ENCODE results near the gene RAP1GDS1. TPM values are rescaled to one million over a fixed set of nuclear protein-coding genes. Genes with fewer than 3 reads are reported as not detected.

Gene RAP1GDS1
- total RNA-seq, 1 donor from 2014 or later, result 66.3 TPM

DNA sequence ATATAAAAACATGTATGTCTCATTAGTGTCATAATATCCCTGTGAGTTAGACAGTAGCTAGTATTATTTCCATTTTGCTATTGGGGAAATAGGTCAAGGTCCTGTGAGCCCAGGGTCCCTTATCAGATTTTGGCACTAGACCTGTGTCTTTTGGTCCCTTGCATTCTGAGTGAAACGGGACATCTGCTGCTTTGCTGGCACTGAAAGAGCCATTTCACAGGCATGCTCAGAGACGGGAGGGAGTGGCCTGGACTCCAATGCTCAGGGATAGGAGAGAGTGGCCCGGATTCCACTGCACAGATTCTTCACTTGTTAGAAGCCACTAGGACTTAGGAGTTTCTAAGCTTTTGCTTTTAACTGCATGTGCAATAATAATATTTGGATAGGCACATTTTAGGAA is 220.0 kb downstream of the RAP1GDS1 start:
- no peak for DNase-seq (ENCODE audit: low read depth)
- no peaks in the 10 kb centered on the region for H3K27me3 ChIP-seq (ENCODE audit: control insufficient read depth, insufficient read depth, low read length)
- FAIRE-seq, result no peak
- H3K36me3 ChIP-seq (ENCODE audit: control insufficient read depth, insufficient read depth, low read length), result peaks cover 2% of the 10 kb centered on the region
- no peak overlapping the region for H3K4me3 ChIP-seq (ENCODE audit: low read depth, low read length)
- TF ChIP-seq, protein P1, sequence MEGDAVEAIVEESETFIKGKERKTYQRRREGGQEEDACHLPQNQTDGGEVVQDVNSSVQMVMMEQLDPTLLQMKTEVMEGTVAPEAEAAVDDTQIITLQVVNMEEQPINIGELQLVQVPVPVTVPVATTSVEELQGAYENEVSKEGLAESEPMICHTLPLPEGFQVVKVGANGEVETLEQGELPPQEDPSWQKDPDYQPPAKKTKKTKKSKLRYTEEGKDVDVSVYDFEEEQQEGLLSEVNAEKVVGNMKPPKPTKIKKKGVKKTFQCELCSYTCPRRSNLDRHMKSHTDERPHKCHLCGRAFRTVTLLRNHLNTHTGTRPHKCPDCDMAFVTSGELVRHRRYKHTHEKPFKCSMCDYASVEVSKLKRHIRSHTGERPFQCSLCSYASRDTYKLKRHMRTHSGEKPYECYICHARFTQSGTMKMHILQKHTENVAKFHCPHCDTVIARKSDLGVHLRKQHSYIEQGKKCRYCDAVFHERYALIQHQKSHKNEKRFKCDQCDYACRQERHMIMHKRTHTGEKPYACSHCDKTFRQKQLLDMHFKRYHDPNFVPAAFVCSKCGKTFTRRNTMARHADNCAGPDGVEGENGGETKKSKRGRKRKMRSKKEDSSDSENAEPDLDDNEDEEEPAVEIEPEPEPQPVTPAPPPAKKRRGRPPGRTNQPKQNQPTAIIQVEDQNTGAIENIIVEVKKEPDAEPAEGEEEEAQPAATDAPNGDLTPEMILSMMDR (IDR thresholded peaks at IDR 0.05; ENCODE audit: insufficient read depth, low read length, severe bottlenecking), result no peak

DNA sequence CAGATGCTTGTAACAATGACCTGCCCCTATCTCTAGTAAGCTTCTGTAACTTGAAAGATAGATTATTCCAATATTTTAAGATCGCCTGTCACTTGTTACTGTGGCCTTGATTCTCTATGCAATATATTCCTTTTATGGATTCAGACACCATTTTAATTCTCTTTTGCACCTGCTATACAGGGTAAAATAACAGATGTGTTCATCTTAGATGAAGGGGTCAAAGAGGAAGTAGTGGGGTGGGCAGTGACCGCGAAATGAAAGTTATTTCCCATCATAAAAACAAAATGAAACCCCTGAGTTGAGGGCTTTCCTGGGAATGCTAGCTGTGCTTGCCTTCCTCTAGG is 221.3 kb downstream of the RAP1GDS1 start:
- no peak for DNase-seq (ENCODE audit: low read depth)

GRCh38 chr4:98482847-98483806 is 221.9 kb downstream of the RAP1GDS1 start:
- FAIRE-seq (no peak), DNase-seq (ENCODE audit: low read depth) (peak; percentile 96)
- TF ChIP-seq, protein P1 (IDR thresholded peaks at IDR 0.05; ENCODE audit: insufficient read depth, low read length, severe bottlenecking), result no peak
- no peaks in the 10 kb centered on the region for H3K36me3 ChIP-seq (ENCODE audit: control insufficient read depth, insufficient read depth, low read length)
- no peak overlapping the region for H3K4me3 ChIP-seq (ENCODE audit: low read depth, low read length)
- no peaks in the 10 kb centered on the region for H3K27me3 ChIP-seq (ENCODE audit: control insufficient read depth, insufficient read depth, low read length)

More for the DNA sequence above, 221.3 kb downstream of the RAP1GDS1 start:
- TF ChIP-seq, protein P1 (IDR thresholded peaks at IDR 0.05; ENCODE audit: insufficient read depth, low read length, severe bottlenecking), result no peak
- H3K36me3 ChIP-seq (ENCODE audit: control insufficient read depth, insufficient read depth, low read length), result no peaks in the 10 kb centered on the region
- H3K4me3 ChIP-seq (ENCODE audit: low read depth, low read length), result no peak overlapping the region
- FAIRE-seq, result no peak
- no peaks in the 10 kb centered on the region for H3K27me3 ChIP-seq (ENCODE audit: control insufficient read depth, insufficient read depth, low read length)

DNA sequence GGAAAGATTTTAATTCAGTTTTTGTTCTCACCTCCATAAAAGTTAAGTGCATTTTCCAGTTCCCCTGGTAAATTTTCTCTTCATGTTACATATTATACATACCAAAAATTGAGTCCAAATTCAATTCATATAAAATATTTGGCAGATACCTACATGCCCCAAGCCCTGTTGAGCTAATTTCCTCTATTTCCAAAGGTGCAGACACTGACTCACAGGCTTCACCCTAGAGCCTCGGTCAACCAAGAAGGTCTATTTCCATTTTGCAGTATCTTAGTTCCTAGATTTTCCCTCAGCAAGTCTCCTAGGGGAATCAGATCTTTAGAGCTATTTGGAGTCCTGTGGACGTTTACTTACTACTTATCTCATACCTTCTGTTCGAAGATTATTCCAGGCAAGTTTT is 222.8 kb downstream of the RAP1GDS1 start:
- Histone ChIP-seq H3K36me3 (ENCODE audit: control insufficient read depth, insufficient read depth, low read length) (no peaks in the 10 kb centered on the region), H3K27me3 (ENCODE audit: control insufficient read depth, insufficient read depth, low read length) (no peaks in the 10 kb centered on the region), H3K4me3 (ENCODE audit: low read depth, low read length) (no peak overlapping the region)
- TF ChIP-seq, protein P1 (IDR thresholded peaks at IDR 0.05; ENCODE audit: insufficient read depth, low read length, severe bottlenecking), result no peak
- peak; percentile 91 for DNase-seq (ENCODE audit: low read depth)
- no peak for FAIRE-seq

GRCh38 chr4:98485816-98486345 is 224.7 kb downstream of the RAP1GDS1 start:
- no peak overlapping the region for H3K4me3 ChIP-seq (ENCODE audit: low read depth, low read length)
- H3K27me3 ChIP-seq (ENCODE audit: control insufficient read depth, insufficient read depth, low read length), result no peaks in the 10 kb centered on the region
- H3K36me3 ChIP-seq (ENCODE audit: control insufficient read depth, insufficient read depth, low read length), result no peaks in the 10 kb centered on the region
- no peak for DNase-seq (ENCODE audit: low read depth)
- FAIRE-seq, result no peak
- TF ChIP-seq, protein P1 (IDR thresholded peaks at IDR 0.05; ENCODE audit: insufficient read depth, low read length, severe bottlenecking), result no peak

Data from bronchial epithelial cell (primary cell).